GM18909 (cell line): ENCODE data around the gene RNF126.
"Not testable (repeated sequence)": the region's sequence is repeated elsewhere in the genome, so short reads cannot be mapped to it uniquely, and the experiment has no call there.

Experiments used
- ATAC-seq: cut with Tn5 transposase; IDR thresholded peaks from one replicate; pipeline ENCODE4 v1.9.1; 2021; ENCODE audit warnings: mild to moderate bottlenecking; ENCODE audit not compliant: unreplicated experiment, poor library complexity

Gene RNF126

GRCh38 chr19:686589-687297 lies 23.7 kb upstream of the RNF126 start:
- no peak for ATAC-seq

- no peak for ATAC-seq
These were observed 22.5 kb upstream of the RNF126 start for GRCh38 chr19:685454-685931.

- ATAC-seq: no peak
These were observed 19.8 kb upstream of the RNF126 start for GRCh38 chr19:682678-683320.

GRCh38 chr19:681029-682019 lies 18.3 kb upstream of the RNF126 start:
- ATAC-seq: no peak

GRCh38 chr19:680287-681028 lies 17.4 kb upstream of the RNF126 start:
- peak; percentile 76 for ATAC-seq

GRCh38 chr19:679418-680286 lies 16.6 kb upstream of the RNF126 start:
- peak; percentile 23 for ATAC-seq

GRCh38 chr19:678791-679388 lies 15.9 kb upstream of the RNF126 start:
- ATAC-seq: no peak

GRCh38 chr19:677601-678436 lies 14.8 kb upstream of the RNF126 start:
- no peak for ATAC-seq

GRCh38 chr19:677201-677600 lies 14.2 kb upstream of the RNF126 start:
- ATAC-seq: no peak

GRCh38 chr19:676339-677105 lies 13.5 kb upstream of the RNF126 start, which contains the start of gene FSTL3:
Gene FSTL3, plus strand, starts transcription at chr19:676392. Its CDS starts 32 bp downstream, at chr19:676424.
- no peak for ATAC-seq

GRCh38 chr19:676007-676338 lies 13.0 kb upstream of the RNF126 start:
- ATAC-seq: no peak

GRCh38 chr19:674282-675151 lies 11.5 kb upstream of the RNF126 start:
- no peak for ATAC-seq

- ATAC-seq: no peak
These were observed 7.6 kb upstream of the RNF126 start for GRCh38 chr19:670609-671075.

- not testable (repeated sequence) for ATAC-seq
These were observed 5.8 kb upstream of the RNF126 start for GRCh38 chr19:668675-669434.

GRCh38 chr19:666985-667573 lies 4.1 kb upstream of the RNF126 start:
- ATAC-seq: not testable (repeated sequence)
